Stimulated activated CD8-positive, alpha-beta memory T cell treated with anti-CD3 and anti-CD28 coated beads, Interleukin-4, amount 100 ng/mL, for 48 hours (primary cell): ENCODE results near the gene DPYSL3.
A peak's percentile ranks its signal among the peaks of the same experiment; 100 is the strongest.

Experiments
- DNase-seq: peaks from one replicate; pipeline ENCODE4 v3.0.0-alpha.2; 2020

Gene DPYSL3

DNA sequence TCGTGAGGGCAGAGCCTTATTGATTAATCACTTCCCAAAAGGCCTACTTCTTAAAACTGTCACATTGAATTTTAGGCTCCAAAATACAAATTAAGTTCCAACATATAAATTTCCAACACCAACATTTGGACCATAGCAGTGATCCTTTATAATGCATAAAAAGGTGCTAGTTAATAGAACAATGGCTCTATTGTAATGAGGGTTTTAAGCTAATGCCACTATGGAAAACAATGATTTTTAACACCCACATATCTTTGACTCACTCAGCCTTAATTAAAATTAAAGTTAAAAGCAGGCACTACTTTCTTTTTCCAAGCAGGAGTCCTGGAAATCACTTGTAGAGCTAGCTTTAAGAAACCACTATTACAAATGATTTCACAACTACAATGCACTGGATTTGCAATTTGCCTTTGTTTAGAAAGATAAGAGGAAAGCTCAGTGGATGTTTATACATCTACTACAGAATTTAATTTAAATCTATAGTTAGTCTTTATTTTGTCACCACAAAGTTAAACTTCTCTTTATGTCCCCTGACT lies 41.8 kb downstream of the DPYSL3 start:
- no peak for DNase-seq

DNA sequence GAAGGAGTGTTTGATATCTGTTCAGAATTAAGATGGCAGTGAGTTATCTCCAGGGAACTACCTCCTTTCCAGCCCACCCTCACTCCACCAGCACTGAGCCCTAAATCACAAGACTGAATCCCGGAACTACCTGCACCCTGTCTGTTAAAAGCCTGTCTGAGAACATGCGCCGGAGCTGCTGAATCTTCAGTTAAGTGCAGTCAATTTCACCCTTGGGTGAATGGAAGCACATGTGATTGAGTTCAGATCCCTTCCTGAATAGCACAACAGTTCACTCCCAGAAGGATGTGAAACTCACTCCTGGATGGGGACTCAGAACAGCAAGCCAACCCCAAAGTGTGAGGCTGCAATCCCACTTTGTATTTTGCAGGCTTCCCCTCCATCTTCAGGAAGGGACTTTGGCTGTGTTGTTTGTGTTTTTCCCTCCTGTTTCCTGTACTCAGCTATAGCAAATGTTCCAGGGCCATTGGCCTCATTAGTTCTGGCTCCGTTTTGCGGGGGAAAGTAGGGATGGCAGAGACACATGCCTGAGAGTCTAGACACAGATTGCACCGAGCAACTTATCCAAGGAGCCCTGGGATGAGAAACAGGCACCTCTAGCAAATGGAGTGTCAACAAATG lies 43.4 kb downstream of the DPYSL3 start:
- DNase-seq: no peak

DNA sequence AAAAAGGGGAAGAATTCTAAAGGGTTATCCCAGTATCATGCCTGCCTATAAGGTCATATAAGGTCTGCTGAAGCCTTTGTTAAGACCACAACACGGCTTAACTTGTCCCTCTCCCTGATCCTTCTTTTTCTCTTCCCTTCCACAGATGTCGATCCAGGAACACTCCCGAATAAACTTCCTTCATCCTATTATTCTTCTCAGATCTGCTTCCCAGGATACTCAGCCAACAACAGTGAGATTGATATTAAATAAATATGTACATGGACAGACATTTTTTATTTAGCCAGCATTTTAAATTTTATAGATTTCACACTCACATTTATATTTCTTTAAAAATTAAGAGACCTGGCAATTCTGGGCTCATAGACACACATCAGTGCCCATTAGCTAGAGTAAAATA lies 44.1 kb downstream of the DPYSL3 start:
- no peak for DNase-seq

DNA sequence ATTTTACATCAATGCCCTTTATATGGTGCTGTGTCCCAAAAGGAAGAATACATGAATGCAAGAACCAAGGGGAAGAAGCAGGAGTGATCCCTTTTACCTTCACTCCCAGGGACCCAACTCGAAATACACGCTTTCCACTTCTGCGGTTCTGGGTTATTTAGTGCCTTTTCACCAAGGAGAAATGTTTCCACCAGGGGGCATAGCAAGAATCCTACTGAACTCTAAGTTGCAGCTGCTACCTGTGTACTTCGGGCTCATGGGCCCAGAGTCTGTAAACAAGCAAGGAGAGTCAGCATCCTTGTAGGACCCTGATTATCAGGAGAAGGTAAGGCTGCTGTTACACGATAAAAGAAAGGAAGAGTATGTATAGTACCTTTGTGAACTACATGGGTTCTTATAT lies 45.7 kb downstream of the DPYSL3 start:
- no peak for DNase-seq

DNA sequence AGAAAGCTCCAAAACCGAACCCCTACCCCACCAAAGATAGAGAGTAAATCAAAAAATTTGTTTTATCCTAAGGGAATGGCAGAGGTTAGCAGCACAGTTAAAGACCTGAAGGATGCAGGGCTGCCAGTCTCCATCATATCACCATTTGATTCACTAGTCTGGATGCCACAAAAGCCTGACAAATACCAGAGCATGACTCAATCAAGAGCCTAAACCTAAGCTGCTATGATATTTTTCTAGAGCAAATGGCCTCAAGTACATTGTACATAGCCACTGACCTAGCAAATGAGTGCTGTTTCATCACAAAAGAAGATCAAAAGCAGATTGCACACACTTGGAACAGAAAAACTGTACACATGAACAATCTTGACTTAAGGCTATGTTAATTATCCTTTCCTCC lies 48.0 kb downstream of the DPYSL3 start:
- no peak for DNase-seq

DNA sequence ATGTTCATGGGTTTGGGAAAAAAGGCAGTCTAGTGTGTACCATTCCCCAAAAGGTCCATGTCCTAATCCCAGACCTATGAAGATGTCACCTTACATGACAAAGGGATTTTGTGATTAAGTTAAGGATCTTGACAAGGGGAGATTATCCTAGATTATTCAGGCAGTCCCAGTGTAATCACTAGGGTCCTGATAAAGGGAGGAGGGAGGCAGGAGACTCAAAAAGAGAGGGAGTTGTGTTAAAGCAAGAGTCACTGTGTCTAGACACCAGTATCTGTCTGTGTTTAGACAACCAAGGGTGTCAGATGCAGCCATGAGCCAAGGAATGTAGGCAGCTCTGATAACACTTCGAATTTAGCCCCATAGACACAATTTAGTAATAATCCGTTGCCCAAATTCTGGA lies 49.5 kb downstream of the DPYSL3 start:
- DNase-seq: no peak

DNA sequence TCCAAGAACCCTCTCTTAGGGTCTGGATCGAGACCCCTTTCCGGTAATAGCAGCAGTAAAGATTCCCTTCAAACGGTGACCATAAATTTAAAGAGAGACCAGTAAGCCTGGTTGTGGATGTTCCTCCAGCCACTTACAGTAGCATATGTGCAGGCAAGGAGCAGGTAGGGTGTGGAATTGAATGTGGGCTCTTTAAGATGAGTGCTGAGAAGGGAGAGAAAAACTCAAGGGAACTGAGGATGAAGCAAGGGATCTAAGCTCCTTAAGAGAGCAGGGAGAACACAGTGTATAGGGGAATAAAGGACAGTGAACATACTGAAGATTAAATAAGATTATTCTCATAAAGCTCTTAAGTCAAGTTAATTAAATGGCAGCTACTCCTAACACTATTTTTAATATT lies 51.3 kb downstream of the DPYSL3 start:
- no peak for DNase-seq

DNA sequence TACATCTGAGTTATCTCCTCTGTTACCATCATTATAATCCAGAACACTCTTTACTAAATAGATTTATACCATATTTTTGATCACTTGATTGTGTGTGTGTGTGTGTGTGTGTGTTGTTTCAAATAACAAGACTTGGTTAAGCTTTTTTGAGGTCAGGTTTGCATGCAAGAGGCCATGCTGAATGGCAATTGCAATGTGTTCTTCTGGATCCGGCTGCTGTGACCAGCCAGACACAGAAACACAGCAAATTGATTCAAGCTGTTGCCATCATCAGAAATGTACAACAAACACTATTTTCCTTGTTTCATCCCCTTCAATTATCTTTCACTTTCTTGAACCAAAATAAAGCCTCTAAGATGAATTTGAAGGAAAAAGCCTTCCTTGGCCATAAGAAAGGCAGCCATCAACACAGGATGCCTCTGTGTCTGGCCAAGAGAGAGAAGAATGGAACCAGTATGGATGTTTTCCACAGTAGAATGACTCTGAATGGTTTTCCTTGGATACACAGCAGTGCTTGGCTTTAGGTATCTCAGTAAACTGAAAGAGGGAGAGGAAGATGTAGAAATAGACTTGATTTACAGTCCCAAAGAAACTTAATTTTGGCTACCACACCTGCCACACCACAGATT lies 53.9 kb downstream of the DPYSL3 start:
- no peak for DNase-seq

DNA sequence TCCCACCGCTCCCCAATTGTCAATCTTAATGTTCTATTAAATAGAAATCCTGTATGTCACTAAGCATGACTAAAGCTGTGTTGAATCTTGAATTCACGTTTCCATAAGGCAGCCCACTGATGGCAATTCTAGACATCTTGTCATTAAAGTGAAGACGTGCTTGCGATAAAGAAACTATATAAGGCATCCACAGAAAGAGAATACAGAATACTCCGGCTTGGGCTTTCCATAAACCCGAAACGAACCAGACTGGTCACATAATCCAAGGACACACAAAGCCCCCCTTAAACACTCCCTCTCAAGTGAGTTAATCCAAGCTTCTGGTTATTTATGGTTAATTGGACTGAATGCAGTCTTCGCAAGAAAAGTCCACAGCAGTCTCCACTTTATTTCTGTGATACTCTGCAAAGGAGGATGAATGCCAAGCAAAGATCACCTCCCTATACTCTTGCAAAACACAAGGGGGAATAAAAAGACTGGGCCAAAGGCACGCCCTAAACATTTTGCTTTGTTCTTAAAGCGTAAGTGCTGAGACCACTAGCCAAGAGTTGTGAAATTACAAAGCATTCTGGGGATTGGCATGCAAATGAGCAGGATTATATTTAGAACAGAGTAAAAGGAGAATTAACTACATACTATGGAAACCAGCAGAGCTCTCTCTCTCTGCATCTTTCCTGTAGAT lies 54.7 kb downstream of the DPYSL3 start:
- no peak for DNase-seq

DNA sequence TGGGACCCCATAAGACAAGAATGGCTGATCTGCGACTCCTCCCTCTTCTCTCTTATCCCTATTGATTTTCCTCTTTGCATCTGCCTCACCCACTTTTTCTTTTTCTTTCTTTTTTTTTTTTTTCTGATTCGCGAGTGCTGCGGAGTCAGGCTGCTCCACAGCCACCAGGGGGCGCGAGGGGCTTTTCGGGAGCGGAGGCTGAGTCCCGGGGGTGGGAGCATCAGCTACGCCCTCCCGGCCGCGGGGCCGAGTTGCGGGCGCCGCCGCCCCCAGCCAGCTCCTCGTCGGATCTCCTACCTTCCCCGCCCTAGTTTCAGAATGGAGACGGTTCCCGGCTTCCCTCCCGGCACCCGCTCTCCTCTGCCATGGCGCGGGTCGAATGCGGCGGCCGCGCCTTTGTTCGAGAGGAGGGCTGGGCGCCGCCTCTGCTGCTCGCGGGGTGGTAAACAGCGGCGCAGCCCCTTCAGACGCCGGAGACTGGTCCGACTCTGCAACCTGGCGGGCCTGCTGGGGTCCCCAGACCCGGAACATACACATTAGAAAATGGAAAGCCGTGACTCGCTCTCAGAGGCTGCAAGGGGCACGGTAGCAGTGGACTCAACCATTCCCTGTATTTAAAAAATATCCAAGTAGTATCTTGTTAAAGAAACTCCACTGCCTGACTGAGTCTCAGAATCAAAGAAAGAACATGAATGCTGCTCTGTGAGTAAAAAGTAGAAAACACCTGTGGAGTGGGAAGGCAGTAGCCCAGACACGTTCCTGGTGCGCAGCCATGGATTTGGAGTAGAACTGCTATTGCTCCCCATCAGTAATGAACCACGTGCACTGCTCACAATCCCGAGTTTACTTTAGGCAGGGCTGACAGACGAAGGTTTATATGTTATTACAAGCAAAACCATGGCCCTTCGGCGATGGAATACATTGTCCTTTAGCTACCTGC lies 55.7 kb downstream of the DPYSL3 start:
- peak; percentile 86 for DNase-seq

DNA sequence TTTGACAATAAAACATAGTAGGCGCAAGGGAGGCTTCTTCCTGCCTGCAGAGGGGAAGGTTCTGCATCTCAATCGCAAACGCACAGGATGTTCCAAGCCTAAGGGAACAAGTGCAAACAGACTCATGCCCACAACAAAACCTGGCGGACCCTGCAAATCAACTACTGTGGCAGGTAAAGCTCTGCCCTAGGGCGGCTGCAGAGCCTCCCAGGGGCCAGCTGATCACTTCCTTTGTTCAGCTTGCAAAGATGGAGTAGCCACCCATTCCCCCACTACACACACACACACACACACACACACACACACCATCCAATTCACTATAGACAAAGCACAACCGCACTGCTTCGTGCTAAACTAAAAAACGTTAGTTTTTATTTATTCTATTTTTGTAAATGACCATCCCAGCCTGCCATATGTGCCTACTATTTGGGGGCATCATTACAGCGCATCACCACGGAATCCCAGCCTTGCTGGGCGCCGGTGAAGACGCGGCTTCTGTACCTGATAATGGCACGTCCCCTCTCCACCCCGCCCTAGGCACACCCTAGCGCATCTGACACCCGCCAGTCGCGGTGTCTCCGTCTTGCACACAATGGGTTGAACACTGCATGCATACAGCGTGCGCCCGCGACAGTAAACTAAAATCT lies 57.6 kb downstream of the DPYSL3 start:
- no peak for DNase-seq

DNA sequence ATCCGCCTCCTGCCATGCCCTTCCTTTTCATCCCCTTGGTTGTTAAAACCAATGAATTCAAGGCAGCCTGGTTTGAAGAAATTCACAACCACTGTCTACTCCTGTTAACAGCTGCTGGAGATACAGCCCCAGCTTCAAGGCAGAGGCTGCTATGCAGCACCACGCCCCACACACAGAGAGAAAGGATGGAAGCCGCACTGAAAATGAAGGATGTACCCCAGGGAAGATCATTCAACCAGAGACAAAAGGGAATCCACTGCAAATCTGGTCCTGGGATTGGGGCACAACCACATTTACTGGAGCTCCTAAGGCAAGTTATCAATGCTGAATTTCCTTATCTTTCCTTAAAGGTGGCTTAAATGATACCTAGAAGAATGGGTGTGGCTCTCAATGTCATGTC lies 58.7 kb downstream of the DPYSL3 start:
- no peak for DNase-seq

DNA sequence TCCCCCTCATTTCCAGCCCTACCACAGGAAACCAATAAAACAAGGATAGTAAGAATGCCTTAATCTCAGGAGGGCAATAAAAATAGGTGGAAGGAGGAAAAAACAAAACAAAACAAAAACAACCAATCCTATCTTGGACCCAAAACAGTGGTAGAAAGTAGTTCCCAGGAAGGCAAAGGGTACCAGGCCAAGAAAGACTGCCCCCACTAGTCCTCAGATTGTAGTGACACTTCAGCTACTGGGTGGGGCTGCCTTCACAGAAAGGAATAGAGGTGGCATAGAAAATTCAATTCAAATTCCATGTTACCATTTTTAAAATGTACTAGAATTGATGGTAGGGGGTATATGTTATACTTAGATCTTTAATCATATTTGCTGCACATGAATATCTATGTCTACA lies 59.3 kb downstream of the DPYSL3 start:
- DNase-seq: no peak

DNA sequence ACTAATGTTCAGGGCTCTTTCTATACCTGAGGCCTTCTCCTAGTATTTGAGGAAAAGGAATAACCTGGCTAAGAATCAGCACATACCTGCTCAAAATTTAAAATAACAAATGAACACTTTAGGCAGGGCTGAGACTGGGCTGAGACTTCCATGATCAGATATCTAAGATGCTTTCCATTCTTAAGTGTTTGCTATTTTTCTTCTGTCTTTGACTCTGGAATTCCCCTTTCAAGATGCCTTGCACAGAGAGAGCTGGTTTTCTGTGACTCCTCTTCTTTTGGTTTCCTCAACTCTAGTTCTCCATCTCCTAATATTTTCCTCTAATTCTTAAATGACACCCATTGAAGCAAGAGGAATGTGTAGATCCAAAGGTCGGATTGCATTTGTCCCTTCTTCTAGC lies 61.1 kb downstream of the DPYSL3 start:
- no peak for DNase-seq

DNA sequence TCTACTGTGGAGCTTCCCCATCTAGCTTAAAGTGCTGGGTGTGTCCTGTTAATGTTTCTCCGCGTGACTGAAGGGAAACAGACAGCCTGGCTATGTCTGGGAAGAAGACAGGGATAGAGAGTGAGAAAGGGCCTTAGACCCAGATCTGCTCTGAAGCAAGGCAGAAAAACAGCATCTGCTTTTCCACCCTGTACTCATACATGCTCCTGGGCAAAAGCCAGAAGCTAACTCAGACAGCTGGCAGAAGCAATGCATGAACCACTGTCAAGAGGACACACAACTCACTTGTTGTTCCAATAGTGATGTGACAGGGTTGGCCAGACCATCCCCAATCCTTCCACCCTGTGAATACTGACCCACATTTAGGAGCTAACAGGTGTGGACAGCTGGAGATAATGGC lies 63.3 kb downstream of the DPYSL3 start:
- DNase-seq: no peak

DNA sequence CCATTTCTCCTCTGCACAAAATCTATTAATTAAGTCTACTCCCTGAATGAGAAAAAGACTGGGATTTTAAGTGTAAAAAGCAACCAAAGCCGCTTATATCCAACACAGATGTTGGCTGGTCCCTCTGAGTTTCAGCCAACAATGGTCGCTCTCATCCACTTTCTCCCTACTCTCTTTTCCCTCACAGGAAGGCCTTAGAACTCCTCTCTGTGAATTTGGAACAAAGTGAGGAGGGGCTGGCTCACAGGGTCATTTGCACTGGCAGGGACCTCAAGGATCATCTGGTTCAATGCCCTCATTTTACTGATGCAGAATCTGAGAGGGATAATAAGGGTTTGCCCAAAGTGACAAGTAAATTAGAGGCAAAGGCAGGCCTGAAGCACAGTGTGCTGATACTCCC lies 64.0 kb downstream of the DPYSL3 start:
- DNase-seq: no peak

DNA sequence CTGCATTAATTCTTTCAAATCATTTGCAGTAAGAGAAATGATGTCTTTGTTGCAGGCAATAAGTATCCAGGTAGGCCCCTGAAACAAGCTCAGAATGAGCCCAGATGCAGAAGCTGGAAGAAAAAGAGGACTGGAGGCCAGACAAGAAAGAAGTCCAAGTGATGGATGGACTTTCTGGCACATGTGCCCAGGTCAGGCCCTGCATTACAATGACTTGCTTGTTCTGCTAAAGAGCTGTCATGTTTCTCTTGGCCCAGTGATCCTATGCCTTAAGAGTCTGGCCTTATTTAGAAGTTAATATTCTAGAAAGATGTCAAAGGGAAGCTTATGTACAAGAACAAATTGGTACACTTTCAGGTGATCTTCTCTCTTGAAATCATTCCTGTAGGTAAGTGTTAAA lies 64.8 kb downstream of the DPYSL3 start:
- no peak for DNase-seq

DNA sequence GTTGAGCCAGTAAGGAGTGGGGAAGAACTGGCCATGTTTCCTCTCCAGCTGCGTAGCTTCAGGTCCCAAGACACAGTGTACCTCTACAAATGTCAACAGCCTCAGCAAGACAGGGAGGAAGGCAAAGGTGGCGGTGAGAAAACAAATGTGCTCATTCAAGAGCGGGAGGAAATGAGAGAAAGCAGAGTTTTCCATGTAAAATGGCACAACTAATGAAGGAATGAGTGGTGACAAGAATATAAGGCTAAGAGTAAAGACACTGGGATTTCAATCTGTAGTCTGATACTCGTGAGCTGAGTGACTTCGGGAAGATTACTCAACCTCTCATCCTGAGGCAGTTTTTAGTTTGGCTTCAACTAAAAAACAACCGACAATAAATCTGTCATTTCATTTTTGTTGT lies 67.6 kb downstream of the DPYSL3 start:
- DNase-seq: no peak

DNA sequence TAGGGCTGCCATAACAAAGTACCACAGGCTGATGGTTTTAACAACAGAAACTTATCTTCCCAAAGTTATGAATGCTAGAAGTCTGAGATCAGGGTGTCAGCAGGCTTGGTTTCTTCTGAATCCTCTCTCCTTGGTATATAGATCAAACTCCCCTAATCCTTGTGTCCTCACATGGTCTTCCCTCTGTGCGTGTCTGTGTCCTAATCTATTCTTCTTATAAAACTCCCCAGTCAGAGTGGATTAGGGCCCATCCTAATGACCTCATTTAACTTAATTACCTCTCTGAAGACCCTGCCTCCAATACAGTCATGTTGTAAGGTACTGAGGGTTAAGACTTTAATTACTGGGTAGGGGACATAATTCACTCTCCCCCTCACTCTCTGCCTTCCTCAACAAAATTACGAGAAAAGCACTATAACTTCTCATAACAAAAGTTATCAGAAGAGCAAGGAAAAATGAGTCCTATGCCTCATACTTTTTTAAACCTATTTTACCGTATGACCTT lies 68.6 kb downstream of the DPYSL3 start:
- no peak for DNase-seq

DNA sequence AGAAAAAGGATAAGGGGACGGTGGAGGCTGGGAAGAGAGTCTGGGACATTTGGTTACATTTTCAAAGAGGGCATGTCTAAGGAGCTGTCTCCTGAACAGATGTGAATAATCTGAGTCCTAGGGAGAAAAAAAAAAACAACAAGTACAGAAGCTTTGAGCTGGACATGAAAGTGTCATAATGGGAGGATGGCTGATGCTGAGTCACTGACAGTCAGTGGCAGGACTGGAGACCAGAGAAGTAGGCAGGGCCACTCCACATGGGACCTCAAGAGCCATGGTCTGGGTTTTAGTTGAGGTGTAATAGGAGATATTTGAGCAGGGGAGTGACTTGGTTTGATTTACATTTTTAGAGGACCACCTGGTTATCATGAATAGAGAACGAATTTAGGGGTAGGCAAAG lies 70.6 kb downstream of the DPYSL3 start:
- no peak for DNase-seq

DNA sequence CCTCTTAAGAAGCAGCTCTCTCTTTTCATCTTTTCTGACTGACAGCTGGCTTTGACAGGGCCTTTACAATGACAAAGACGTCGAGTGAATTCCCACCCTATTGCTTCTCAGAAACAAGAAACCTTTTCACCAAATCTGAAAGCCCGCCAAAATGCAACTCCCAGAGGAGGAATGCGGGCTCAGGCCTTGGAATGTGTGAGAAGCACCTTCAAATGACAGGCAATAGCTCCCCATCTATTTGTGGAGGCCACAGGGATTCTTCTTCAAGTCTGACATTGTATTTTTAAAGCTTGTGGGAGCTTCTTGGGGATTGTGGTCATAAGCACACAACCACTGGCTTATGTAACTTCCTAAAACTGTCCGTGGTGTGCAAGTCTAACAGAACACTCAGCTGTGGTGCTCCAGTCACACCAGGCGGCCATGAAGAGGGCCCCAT lies 72.7 kb downstream of the DPYSL3 start:
- DNase-seq: no peak

DNA sequence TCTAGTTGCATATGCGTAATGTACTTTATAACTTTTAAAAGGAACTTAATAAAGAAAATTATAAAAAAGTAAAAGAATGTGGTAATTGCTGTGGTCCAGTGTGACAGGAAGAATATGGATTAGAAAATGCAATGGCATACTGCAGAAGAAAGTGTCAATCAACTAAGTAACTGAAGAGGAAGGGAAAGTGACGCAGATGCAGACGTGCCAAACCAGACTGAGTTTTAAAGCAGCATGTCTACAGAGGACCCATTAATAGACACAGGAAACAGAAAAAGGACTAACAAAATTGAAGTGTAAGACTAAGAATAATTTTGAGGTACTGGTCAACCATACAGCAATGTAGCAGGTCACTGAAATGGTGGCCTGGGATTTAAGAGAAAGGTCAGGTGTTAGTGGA lies 73.3 kb downstream of the DPYSL3 start:
- no peak for DNase-seq
